Endothelial cell of umbilical vein (primary cell): ENCODE results near the gene ZNF618. TPM values are rescaled to one million over a fixed set of nuclear protein-coding genes. Genes with fewer than 3 reads are reported as not detected.

ENCODE experiments used
- BruUV-seq: library from RNA; stranded (reverse); fragments of 400-500 nt; replicated peaks from 2 replicates; lab custom pipeline; 2021; lab: Mats Ljungman, UMichigan
- CTCF ChIA-PET: fragments of 300-600, 350-600 bp; sonication (Branson Sonifier 250); formaldehyde crosslinking; loops from one replicate; lab custom pipeline; 2021; ENCODE audit warnings: antibody characterized with exemption, inconsistent platforms; lab: Charles Lee
- POLR2A ChIA-PET: fragments of 300-600, 350-600 bp; sonication (Branson Sonifier 250); formaldehyde crosslinking; loops from one replicate; lab custom pipeline; 2021; ENCODE audit warnings: antibody characterized with exemption, inconsistent platforms; lab: Charles Lee
- DNase-seq: peaks from one replicate; pipeline ENCODE4 v3.0.0-alpha.2; 2011; ENCODE audit warnings: low read depth, low spot score
- FAIRE-seq: peaks from 2 replicates; lab custom pipeline; 2011; peaks lifted over from hg19 to GRCh38; lab: Jason Lieb, UNC
- H2AFZ ChIP-seq: 2 replicates; pipeline ENCODE4 v1.6.0; 2012; ENCODE audit warnings: low read depth, low read length, control low read depth, inconsistent platforms
- H3K27ac ChIP-seq: 2 replicates; pipeline ENCODE4 v1.5.1; 2011; ENCODE audit warnings: low read depth, mild to moderate bottlenecking, control low read depth, low read length, moderate library complexity; ENCODE audit not compliant: insufficient read depth
- H3K27me3 ChIP-seq, 2 experiments: 2 replicates each; pipeline versions ENCODE4 v1.6.0 to v1.6.1; 2011; ENCODE audit warnings: low read length in 2 of 2, mixed read lengths in 1 of 2; ENCODE audit not compliant: control insufficient read depth in 2 of 2, insufficient read depth in 2 of 2
- H3K36me3 ChIP-seq, 2 experiments: 2 replicates in 1 of 2; 3 replicates in 1 of 2; pipeline ENCODE4 v1.5.1; 2011; ENCODE audit warnings: low read length in 2 of 2, mild to moderate bottlenecking in 1 of 2, moderate library complexity in 1 of 2; ENCODE audit not compliant: control insufficient read depth in 2 of 2, insufficient read depth in 2 of 2; ENCODE audit errors: extremely low read depth in 1 of 2
- H3K4me1 ChIP-seq: 3 replicates; pipeline ENCODE4 v1.5.1; 2011; ENCODE audit warnings: mild to moderate bottlenecking, low read length; ENCODE audit not compliant: control insufficient read depth, insufficient read depth; ENCODE audit errors: extremely low read depth
- H3K4me2 ChIP-seq: 2 replicates; pipeline ENCODE4 v1.6.1; 2011; ENCODE audit warnings: low read length, control low read depth, mixed read lengths; ENCODE audit not compliant: insufficient read depth
- H3K4me3 ChIP-seq, 3 experiments: fragments of 200-600 bp in 1 of 3; sonication (generic), shearing (Covaris generic) in 1 of 3; replicated peaks in 1 of 3; 2 replicates each; pipeline ENCODE4 v1.5.1; 2011 to 2016; ENCODE audit warnings: control low read depth in 3 of 3, low read length in 3 of 3, mild to moderate bottlenecking in 2 of 3, inconsistent platforms in 1 of 3, low read depth in 1 of 3, moderate library complexity in 1 of 3; ENCODE audit not compliant: insufficient read depth in 1 of 3
- H3K79me2 ChIP-seq: 2 replicates; pipeline ENCODE4 v1.6.0; 2012; ENCODE audit warnings: low read length, inconsistent platforms; ENCODE audit not compliant: control insufficient read depth, insufficient read depth
- H3K9ac ChIP-seq: replicated peaks from 2 replicates; pipeline ENCODE3; 2011; ENCODE audit warnings: low read length, control low read depth; ENCODE audit not compliant: insufficient read depth; ENCODE audit errors: extremely low read depth
- H3K9me1 ChIP-seq: replicated peaks from 3 replicates; pipeline ENCODE4 v1.6.0; 2011; ENCODE audit warnings: mild to moderate bottlenecking, low read length; ENCODE audit not compliant: control insufficient read depth, insufficient read depth; ENCODE audit errors: extremely low read depth
- H3K9me3 ChIP-seq: replicated peaks from 2 replicates; pipeline ENCODE4 v1.5.1; 2012; ENCODE audit warnings: low read length, inconsistent platforms; ENCODE audit not compliant: control insufficient read depth, insufficient read depth
- H4K20me1 ChIP-seq: replicated peaks from 2 replicates; pipeline ENCODE3; 2011; ENCODE audit warnings: mild to moderate bottlenecking, low read length; ENCODE audit not compliant: control insufficient read depth, insufficient read depth; ENCODE audit errors: extremely low read depth
- EZH2 ChIP-seq: IDR thresholded peaks from 2 replicates; pipeline ENCODE4 v1.6.1; 2012; ENCODE audit warnings: borderline replicate concordance, low read depth, mild to moderate bottlenecking, moderate library complexity, low read length, inconsistent platforms; ENCODE audit not compliant: severe bottlenecking
- FOS ChIP-seq: IDR thresholded peaks from 2 replicates; pipeline ENCODE4 v1.6.1; 2011; ENCODE audit warnings: mild to moderate bottlenecking, low read length, moderate library complexity, borderline replicate concordance; ENCODE audit not compliant: insufficient read depth
- GATA2 ChIP-seq: IDR thresholded peaks from 2 replicates; pipeline ENCODE4 v1.7.0; 2011; ENCODE audit warnings: low read depth, mild to moderate bottlenecking, moderate library complexity, mixed read lengths, low read length; ENCODE audit not compliant: insufficient read length, insufficient read depth
- JUN ChIP-seq: IDR thresholded peaks from 2 replicates; pipeline ENCODE4 v1.6.1; 2011; ENCODE audit warnings: borderline replicate concordance, low read depth; ENCODE audit not compliant: insufficient read length, insufficient read depth
- MAX ChIP-seq: IDR thresholded peaks from 2 replicates; pipeline ENCODE4 v1.6.1; 2011; ENCODE audit not compliant: insufficient read depth, insufficient read length
- MYC ChIP-seq: IDR thresholded peaks from one replicate; pipeline ENCODE4 v1.6.1; 2011; ENCODE audit warnings: mild to moderate bottlenecking, low read depth, low read length
- POLR2A ChIP-seq: IDR thresholded peaks from 2 replicates; pipeline ENCODE4 v1.6.1; 2012; ENCODE audit warnings: low read depth, mild to moderate bottlenecking, control low read depth, low read length
- POLR2AphosphoS5 ChIP-seq: IDR thresholded peaks from 2 replicates; pipeline ENCODE4 v1.6.1; 2012; ENCODE audit warnings: low read depth, mild to moderate bottlenecking, control low read depth, low read length, moderate library complexity; ENCODE audit not compliant: insufficient read depth
- dilution Hi-C: fragments of 300-500 bp; cut with MboI; formaldehyde crosslinking; loops from one replicate; pipeline ENCODE4 v1.15.0; 2019; ENCODE audit warnings: low sequenced_read_pairs; ENCODE audit not compliant: extremely low pct_ligation_motif_present
- intact Hi-C: fragments of 100-400 bp; cut with micrococcal nuclease; formaldehyde crosslinking; loops from one replicate; pipeline ENCODE4 v1.10.0; 2022
- polyA plus RNA-seq, 4 experiments: library from polyadenylated mRNA; depleted of rRNA in 3 of 4; stranded (reverse) in 3 of 4; unstranded in 1 of 4; fragments of >200 nt; gene quantifications; 2 replicates each; pipeline versions ENCODE4 v1.2.1 to v1.2.3, GENCODE V29; 2011 to 2012; ENCODE audit warnings: missing spikeins in 1 of 4
- total RNA-seq: library from RNA; stranded (reverse); gene quantifications from 2 replicates; pipeline ENCODE4 v1.2.3, GENCODE V29; 2021

The ZNF618 gene
- total and polyA plus RNA-seq, 2 donors (not counting 3 experiments of a cell fraction or from before 2014, with no cell fraction given) = 22.6 to 80.3 TPM

GRCh38 chr9:113953531-113953930, 77.4 kb downstream of the ZNF618 start:
- POLR2A ChIA-PET = no interaction called here
- Histone ChIP-seq H3K4me3 (peak overlapping the region in 1 of 3 experiments; percentile 3), H3K9me1 (no peaks in the 10 kb centered on the region), H3K9ac (peak overlapping the region; percentile 83), H3K4me1 (peaks cover 66% of the 10 kb centered on the region), H3K27ac (peak overlapping the region; percentile 98), H2AFZ (no peak overlapping the region), H3K4me2 (peak overlapping the region; percentile 71), H3K79me2 (peaks cover 75% of the 10 kb centered on the region), H3K27me3 (no peaks in the 10 kb centered on the region), H3K36me3 (no peaks in the 10 kb centered on the region), H4K20me1 (no peaks in the 10 kb centered on the region), H3K9me3 (no peaks in the 10 kb centered on the region)
- no TSS peak for BruUV-seq
- peak; percentile 90 for FAIRE-seq
- TF ChIP-seq EZH2 = no peak
- TF ChIP-seq MYC = no peak
- TF ChIP-seq POLR2AphosphoS5 = peak; percentile 88
- peak; percentile 56 for TF ChIP-seq GATA2
- TF ChIP-seq FOS = peak; percentile 89
- TF ChIP-seq POLR2A = peak; percentile 73
- TF ChIP-seq JUN = peak; percentile 98
- dilution Hi-C loops (no loop called here), intact Hi-C loops (loop anchor here (1.0 kb wide), 3 partner anchors 23 to 77 kb away; partner anchors contain the start of gene ZNF618)
- peak; percentile 96 for DNase-seq
- CTCF ChIA-PET = interaction anchor here (1.0 kb wide), 1 partner anchor 76 kb away, joined by 3 read pairs; no protein-coding TSS in a partner anchor

GRCh38 chr9:113954591-113954990, 78.5 kb downstream of the ZNF618 start:
- Histone ChIP-seq H4K20me1 (no peaks in the 10 kb centered on the region), H3K79me2 (peaks cover 72% of the 10 kb centered on the region), H3K4me2 (peak overlapping the region; percentile 46), H2AFZ (no peak overlapping the region), H3K27ac (peak overlapping the region; percentile 98), H3K27me3 (no peaks in the 10 kb centered on the region), H3K4me3 (peak overlapping the region in 1 of 3 experiments; percentile 17), H3K4me1 (peaks cover 67% of the 10 kb centered on the region), H3K36me3 (no peaks in the 10 kb centered on the region), H3K9me3 (no peaks in the 10 kb centered on the region), H3K9me1 (no peaks in the 10 kb centered on the region), H3K9ac (peak overlapping the region; percentile 83)
- POLR2A ChIA-PET = interaction anchor here (1.5 kb wide), 1 partner anchor 25 kb away, joined by 5 read pairs; no protein-coding TSS in a partner anchor
- peak; percentile 24 for DNase-seq
- CTCF ChIA-PET = interaction anchor here (0.8 to 2.0 kb wide), 6 partner anchors 8 to 77 kb away, joined by 3 to 7 read pairs (median 4); no protein-coding TSS in a partner anchor
- TF ChIP-seq GATA2 (no peak), MAX (no peak)
- intact Hi-C loops (no loop called here), dilution Hi-C loops (no loop called here)
- no TSS peak for BruUV-seq
- no peak for FAIRE-seq
